ENCODE measurements around the gene GMDS. TPM values are rescaled to one million over a fixed set of nuclear protein-coding genes. Genes with fewer than 3 reads are reported as not detected.

Gene GMDS
- total and polyA plus RNA-seq, 2 of the 13 experiments (the other 11 are each of a cell fraction or from before 2014, with no cell fraction given) = 64.4 to 112 TPM

DNA sequence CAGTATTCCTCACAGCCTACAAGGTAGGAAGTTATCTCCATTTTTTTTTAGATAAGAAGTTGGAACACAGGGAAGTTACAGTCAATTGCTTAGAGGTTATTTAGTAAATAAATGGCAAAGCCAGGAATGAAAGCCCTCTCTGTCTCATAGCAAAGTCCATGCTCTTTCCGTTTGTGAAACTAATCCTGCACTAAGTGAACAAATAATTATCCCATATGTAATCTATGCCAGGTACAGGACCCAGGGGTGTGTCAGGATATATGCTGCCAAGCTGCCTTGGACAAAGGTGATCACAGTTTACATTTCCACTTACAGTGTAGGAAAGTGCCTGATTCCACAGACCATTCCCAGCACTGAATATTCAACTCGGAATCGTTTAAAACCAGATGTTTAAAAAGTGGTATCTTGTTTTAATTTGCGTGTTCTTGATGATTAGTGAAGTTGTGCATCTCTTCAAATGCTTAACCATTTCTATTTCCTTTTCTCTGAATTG, 13.6 kb upstream of the GMDS start (continued):
- TF ChIP-seq ZNF687 (CRISPR knock-in tag; IDR thresholded peaks at IDR 0.05) (no peak), FIP1L1 (IDR thresholded peaks at IDR 0.05; ENCODE audit: borderline replicate concordance, insufficient read depth, low read depth, low read length) (no peak), ZNF326 (CRISPR knock-in tag; IDR thresholded peaks at IDR 0.05; ENCODE audit: borderline replicate concordance) (no peak), ZNF510 (CRISPR knock-in tag; IDR thresholded peaks at IDR 0.05; ENCODE audit: low read depth) (0 out of 2 replicates have a peak, but pooled peaks have one; percentile 84), HOXA7 (CRISPR knock-in tag; IDR thresholded peaks at IDR 0.05) (no peak), TARDBP (CRISPR knock-in tag; IDR thresholded peaks at IDR 0.05) (peak; percentile 84), ZNF629 (CRISPR knock-in tag; conservative IDR thresholded peaks at IDR 0.05) (no peak), RFXAP (CRISPR knock-in tag; IDR thresholded peaks at IDR 0.05; ENCODE audit: borderline replicate concordance) (no peak)
- TF ChIP-seq, protein P1, sequence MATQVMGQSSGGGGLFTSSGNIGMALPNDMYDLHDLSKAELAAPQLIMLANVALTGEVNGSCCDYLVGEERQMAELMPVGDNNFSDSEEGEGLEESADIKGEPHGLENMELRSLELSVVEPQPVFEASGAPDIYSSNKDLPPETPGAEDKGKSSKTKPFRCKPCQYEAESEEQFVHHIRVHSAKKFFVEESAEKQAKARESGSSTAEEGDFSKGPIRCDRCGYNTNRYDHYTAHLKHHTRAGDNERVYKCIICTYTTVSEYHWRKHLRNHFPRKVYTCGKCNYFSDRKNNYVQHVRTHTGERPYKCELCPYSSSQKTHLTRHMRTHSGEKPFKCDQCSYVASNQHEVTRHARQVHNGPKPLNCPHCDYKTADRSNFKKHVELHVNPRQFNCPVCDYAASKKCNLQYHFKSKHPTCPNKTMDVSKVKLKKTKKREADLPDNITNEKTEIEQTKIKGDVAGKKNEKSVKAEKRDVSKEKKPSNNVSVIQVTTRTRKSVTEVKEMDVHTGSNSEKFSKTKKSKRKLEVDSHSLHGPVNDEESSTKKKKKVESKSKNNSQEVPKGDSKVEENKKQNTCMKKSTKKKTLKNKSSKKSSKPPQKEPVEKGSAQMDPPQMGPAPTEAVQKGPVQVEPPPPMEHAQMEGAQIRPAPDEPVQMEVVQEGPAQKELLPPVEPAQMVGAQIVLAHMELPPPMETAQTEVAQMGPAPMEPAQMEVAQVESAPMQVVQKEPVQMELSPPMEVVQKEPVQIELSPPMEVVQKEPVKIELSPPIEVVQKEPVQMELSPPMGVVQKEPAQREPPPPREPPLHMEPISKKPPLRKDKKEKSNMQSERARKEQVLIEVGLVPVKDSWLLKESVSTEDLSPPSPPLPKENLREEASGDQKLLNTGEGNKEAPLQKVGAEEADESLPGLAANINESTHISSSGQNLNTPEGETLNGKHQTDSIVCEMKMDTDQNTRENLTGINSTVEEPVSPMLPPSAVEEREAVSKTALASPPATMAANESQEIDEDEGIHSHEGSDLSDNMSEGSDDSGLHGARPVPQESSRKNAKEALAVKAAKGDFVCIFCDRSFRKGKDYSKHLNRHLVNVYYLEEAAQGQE (IDR thresholded peaks at IDR 0.05; ENCODE audit: borderline replicate concordance in 1 of 2, low read depth in 1 of 2, low read length in 2 of 2) = no peak
- TF ChIP-seq, protein P2, sequence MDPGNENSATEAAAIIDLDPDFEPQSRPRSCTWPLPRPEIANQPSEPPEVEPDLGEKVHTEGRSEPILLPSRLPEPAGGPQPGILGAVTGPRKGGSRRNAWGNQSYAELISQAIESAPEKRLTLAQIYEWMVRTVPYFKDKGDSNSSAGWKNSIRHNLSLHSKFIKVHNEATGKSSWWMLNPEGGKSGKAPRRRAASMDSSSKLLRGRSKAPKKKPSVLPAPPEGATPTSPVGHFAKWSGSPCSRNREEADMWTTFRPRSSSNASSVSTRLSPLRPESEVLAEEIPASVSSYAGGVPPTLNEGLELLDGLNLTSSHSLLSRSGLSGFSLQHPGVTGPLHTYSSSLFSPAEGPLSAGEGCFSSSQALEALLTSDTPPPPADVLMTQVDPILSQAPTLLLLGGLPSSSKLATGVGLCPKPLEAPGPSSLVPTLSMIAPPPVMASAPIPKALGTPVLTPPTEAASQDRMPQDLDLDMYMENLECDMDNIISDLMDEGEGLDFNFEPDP (CRISPR knock-in tag; conservative IDR thresholded peaks at IDR 0.05) = no peak
- TF ChIP-seq, protein P3, sequence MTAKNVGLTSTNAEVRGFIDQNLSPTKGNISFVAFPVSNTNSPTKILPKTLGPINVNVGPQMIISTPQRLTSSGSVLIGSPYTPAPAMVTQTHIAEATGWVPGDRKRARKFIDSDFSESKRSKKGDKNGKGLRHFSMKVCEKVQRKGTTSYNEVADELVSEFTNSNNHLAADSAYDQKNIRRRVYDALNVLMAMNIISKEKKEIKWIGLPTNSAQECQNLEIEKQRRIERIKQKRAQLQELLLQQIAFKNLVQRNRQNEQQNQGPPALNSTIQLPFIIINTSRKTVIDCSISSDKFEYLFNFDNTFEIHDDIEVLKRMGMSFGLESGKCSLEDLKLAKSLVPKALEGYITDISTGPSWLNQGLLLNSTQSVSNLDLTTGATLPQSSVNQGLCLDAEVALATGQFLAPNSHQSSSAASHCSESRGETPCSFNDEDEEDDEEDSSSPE (CRISPR knock-in tag; IDR thresholded peaks at IDR 0.05) = no peak
- TF ChIP-seq, protein P4, sequence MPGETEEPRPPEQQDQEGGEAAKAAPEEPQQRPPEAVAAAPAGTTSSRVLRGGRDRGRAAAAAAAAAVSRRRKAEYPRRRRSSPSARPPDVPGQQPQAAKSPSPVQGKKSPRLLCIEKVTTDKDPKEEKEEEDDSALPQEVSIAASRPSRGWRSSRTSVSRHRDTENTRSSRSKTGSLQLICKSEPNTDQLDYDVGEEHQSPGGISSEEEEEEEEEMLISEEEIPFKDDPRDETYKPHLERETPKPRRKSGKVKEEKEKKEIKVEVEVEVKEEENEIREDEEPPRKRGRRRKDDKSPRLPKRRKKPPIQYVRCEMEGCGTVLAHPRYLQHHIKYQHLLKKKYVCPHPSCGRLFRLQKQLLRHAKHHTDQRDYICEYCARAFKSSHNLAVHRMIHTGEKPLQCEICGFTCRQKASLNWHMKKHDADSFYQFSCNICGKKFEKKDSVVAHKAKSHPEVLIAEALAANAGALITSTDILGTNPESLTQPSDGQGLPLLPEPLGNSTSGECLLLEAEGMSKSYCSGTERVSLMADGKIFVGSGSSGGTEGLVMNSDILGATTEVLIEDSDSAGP (CRISPR knock-in tag; IDR thresholded peaks at IDR 0.05; ENCODE audit: borderline replicate concordance) = no peak
- TF ChIP-seq, protein P5, sequence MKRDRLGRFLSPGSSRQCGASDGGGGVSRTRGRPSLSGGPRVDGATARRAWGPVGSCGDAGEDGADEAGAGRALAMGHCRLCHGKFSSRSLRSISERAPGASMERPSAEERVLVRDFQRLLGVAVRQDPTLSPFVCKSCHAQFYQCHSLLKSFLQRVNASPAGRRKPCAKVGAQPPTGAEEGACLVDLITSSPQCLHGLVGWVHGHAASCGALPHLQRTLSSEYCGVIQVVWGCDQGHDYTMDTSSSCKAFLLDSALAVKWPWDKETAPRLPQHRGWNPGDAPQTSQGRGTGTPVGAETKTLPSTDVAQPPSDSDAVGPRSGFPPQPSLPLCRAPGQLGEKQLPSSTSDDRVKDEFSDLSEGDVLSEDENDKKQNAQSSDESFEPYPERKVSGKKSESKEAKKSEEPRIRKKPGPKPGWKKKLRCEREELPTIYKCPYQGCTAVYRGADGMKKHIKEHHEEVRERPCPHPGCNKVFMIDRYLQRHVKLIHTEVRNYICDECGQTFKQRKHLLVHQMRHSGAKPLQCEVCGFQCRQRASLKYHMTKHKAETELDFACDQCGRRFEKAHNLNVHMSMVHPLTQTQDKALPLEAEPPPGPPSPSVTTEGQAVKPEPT (CRISPR knock-in tag; IDR thresholded peaks at IDR 0.05; ENCODE audit: low read depth) = no peak
